AG09309 (cell line): ENCODE data around the gene VPS13D.

Experiments
- DNase-seq: peaks from one replicate; pipeline ENCODE4 v3.0.0-alpha.2; 2010; ENCODE audit warnings: low read depth
- H3K4me3 ChIP-seq: 2 replicates; pipeline ENCODE4 v1.5.1; 2011; ENCODE audit warnings: mild to moderate bottlenecking, low read depth, low read length, moderate library complexity; ENCODE audit not compliant: control insufficient read depth
- TF ChIP-seq, protein P1 (sequence below): IDR thresholded peaks from 2 replicates; pipeline ENCODE4 v1.5.1; 2011; ENCODE audit warnings: mild to moderate bottlenecking, low read depth, low read length, inconsistent platforms; ENCODE audit not compliant: insufficient read depth, control insufficient read depth; ENCODE audit errors: missing control alignments

The VPS13D gene

DNA sequence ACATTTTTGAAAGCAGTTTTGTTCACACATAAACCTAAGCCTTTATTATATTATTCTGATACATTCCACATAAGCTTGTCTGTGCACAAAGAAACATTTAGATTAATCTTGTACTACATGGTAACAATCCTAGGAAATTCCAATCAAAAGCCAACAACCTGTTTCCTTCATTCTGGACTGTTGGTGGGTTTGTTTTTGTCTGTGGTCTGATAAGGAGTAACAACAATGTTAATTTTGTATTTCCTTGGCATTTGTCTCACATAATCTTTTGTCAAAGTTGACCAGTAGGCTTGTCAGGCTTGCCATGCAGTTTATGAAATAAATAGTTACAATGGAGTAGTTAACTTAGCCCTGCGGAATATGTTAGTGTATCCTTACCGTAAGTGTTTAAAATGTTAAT, 204.9 kb downstream of the VPS13D start:
- no peak for DNase-seq
- no peak overlapping the region for H3K4me3 ChIP-seq
- TF ChIP-seq, protein P1, sequence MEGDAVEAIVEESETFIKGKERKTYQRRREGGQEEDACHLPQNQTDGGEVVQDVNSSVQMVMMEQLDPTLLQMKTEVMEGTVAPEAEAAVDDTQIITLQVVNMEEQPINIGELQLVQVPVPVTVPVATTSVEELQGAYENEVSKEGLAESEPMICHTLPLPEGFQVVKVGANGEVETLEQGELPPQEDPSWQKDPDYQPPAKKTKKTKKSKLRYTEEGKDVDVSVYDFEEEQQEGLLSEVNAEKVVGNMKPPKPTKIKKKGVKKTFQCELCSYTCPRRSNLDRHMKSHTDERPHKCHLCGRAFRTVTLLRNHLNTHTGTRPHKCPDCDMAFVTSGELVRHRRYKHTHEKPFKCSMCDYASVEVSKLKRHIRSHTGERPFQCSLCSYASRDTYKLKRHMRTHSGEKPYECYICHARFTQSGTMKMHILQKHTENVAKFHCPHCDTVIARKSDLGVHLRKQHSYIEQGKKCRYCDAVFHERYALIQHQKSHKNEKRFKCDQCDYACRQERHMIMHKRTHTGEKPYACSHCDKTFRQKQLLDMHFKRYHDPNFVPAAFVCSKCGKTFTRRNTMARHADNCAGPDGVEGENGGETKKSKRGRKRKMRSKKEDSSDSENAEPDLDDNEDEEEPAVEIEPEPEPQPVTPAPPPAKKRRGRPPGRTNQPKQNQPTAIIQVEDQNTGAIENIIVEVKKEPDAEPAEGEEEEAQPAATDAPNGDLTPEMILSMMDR: no peak

DNA sequence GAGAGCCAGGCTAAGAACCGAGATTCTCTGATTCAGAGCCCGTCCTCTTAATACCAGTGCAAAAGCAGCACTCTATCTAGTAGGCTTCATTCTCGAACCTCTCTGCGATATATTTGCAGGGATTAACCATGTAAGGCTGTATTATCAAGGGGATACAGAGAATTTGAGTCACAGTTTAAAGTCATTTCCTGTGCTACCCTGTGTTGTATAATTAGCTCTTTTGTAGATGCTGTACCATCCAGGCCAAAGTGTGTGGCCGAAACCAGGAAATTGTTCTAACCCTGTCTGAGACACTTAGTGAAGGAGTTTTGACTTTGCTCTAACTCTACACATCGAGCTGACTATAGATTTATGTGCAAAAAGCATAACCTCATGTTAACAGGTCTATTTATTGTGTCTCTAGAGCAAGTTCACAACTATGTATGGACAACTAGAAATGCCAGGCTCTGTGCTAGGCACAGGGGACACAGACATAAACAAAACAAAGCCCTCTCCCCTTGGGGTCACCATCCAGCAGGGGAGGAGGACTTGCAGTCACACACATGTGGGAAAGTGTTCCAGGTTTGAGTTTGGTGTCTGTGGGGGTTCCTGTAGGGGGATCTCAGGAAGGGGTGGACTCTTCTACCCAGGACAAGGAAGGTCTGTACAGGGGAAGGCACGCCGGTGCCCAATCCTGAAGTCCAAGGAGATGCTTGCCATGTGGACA, 206.0 kb downstream of the VPS13D start:
- TF ChIP-seq, protein P1: no peak
- no peak for DNase-seq
- no peak overlapping the region for H3K4me3 ChIP-seq

DNA sequence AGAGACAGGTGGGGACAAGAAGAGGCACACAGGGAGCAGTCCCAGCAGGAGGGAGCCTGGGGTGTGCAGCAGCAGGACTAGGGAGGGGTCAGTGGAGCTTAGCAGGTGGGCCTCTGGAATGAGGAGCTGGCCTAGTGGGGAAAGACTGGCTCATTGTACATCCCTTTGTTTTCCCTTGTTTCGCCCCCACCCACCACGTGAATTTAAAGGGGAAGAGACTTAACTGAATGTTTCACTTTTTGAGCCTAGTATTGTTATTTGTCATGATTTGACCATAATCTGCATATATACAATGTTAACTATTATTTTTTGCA, 206.5 kb downstream of the VPS13D start:
- H3K4me3 ChIP-seq: no peak overlapping the region
- DNase-seq: no peak
- TF ChIP-seq, protein P1: no peak

DNA sequence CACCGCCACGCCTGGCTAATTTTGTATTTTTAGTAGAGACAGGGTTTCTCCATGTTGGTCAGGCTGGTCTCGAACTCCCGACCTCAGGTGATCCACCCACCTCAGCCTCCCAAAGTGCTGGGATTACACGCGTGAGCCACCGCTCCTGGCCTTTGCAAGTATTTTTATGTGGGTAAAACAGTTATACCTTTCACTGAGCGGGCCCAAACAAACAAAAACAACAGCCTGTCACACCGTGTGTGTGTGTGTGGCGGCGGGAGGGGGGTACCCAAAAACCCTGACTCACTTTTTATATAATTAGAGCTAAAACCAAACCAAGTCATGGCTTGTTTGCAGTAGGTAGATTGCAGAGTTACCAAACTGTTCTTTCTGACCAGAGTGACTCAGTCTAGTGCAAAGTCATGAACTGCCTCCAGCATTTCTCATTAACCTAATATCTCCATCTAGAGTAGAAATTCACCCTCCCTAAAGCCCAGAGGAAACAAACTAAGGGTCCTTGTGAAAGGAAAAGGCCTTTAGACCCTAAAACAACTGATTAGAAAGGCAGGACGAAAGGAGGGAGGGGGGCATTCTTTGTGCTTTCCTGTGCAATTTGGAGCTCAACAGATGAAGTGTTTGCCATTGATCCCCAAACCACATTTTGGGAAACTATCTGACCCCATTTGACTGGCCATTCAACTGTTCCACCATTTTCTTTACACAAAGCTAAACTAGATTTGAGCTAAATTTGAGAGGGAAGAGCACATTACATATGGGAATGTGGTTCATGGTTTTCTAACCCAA, 207.2 kb downstream of the VPS13D start:
- DNase-seq: peak; percentile 58
- H3K4me3 ChIP-seq: no peak overlapping the region
- TF ChIP-seq, protein P1: no peak

DNA sequence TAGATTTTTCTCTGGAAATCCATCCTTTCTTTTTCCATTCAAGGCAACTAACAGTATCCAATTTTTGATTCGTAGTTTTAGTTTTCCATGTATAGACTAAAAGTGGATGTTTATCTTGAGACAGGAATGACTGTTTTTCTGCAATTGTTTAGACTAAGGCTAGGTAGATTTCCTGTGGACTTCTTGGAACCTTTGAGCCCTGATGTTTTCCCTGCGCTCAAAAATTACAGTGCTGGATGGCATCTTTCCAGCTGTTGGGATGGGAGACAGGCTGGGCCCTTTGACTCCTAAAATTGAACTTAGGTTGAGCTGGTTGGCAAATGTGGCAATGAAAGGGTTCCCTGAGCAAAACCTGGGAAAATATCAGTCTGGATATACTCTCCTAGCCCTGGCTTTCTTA, 207.8 kb downstream of the VPS13D start:
- TF ChIP-seq, protein P1: no peak
- DNase-seq: no peak
- H3K4me3 ChIP-seq: no peak overlapping the region

DNA sequence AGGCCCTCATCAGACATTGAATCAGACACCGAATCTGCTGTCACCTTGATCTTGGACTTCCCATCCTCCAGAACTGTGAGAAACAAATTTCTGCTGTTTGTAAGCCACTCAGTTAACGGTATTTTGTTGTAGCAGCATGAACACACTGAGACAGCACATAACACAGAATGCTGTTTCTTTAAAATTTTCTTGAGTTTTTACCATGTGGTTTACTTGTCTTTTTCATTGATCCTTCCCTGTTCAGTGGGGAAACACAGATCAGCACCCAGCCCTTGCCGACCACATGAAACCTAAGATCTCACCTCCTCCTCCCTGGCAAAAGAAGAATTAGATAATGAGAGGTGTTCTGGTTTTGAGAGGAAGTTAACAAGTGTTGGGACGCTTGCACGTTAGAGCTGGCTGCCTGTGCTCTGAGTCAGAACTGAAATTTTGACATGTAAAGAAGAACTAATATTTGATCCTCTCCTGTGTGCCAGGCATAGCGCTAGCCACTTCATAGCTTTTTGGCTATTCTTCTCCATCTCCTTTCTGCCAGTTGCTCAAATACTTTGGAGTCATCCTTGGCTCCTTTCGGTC, 208.6 kb downstream of the VPS13D start:
- no peak overlapping the region for H3K4me3 ChIP-seq
- DNase-seq: no peak
- TF ChIP-seq, protein P1: no peak
